HEK293 (cell line): Measurements from ENCODE around the gene ASRGL1.

ENCODE experiments used
- CTCF ChIA-PET: fragments of 350-600 bp; formaldehyde crosslinking; extraction: SDS; loops from one replicate; lab custom pipeline; 2021; ENCODE audit warnings: antibody characterized with exemption; lab: Yijun Ruan, JAX
- POLR2A ChIA-PET: fragments of 300-600 bp; formaldehyde crosslinking; extraction: SDS; loops from one replicate; lab custom pipeline; 2020; ENCODE audit warnings: antibody characterized with exemption, inconsistent platforms; lab: Yijun Ruan, JAX
- H3K27ac ChIP-seq: fragments of 200-500 bp; sonication (Bioruptor generic); 2 replicates; pipeline ENCODE4 v1.5.1; 2014; ENCODE audit warnings: low read depth, low read length, control low read depth, inconsistent platforms; ENCODE audit errors: extremely low read depth
- H3K36me3 ChIP-seq, 2 experiments: fragments of 200-500 bp in 1 of 2; sonication (Bioruptor generic) in 1 of 2; 1 replicate in 1 of 2; 2 replicates in 1 of 2; pipeline ENCODE4 v1.5.1; 2014 to 2017; ENCODE audit warnings: inconsistent platforms in 2 of 2, low read length in 2 of 2; ENCODE audit not compliant: control insufficient read depth in 2 of 2, insufficient read depth in 1 of 2
- H3K4me1 ChIP-seq: fragments of 200-500 bp; sonication (Bioruptor generic); 2 replicates; pipeline ENCODE4 v1.5.1; 2014; ENCODE audit warnings: mild to moderate bottlenecking, low read length, inconsistent platforms; ENCODE audit not compliant: control insufficient read depth, insufficient read depth
- H3K4me3 ChIP-seq: 2 replicates; pipeline ENCODE4 v1.5.1; 2011; ENCODE audit warnings: low read depth, mild to moderate bottlenecking, control low read depth, low read length, moderate library complexity
- H3K9me3 ChIP-seq: fragments of 200-500 bp; sonication (Bioruptor generic); 2 replicates; pipeline ENCODE4 v1.5.1; 2014; ENCODE audit warnings: low read depth, low read length, inconsistent platforms; ENCODE audit not compliant: control insufficient read depth, insufficient read depth
- AEBP2 ChIP-seq: fragments of 450-650 bp; formaldehyde crosslinking; IDR thresholded peaks from 2 replicates; pipeline ENCODE4 v1.5.1; 2016; ENCODE audit warnings: missing biosample characterization, missing genetic modification characterization, borderline replicate concordance
- MZF1 ChIP-seq: fragments of 450-650 bp; formaldehyde crosslinking; IDR thresholded peaks from 2 replicates; pipeline ENCODE4 v1.5.1; 2017; ENCODE audit warnings: missing biosample characterization, missing genetic modification characterization, borderline replicate concordance
- PRDM1 ChIP-seq: fragments of 450-650 bp; formaldehyde crosslinking; IDR thresholded peaks from 2 replicates; pipeline ENCODE4; 2016; ENCODE audit warnings: missing biosample characterization, missing genetic modification characterization
- TCF7L2 ChIP-seq: IDR thresholded peaks from 2 replicates; pipeline ENCODE4 v1.6.1; 2011; ENCODE audit warnings: low read depth, mild to moderate bottlenecking, inconsistent platforms, low read length, moderate library complexity, borderline replicate concordance
- TSHZ1 ChIP-seq: fragments of 450-650 bp; formaldehyde crosslinking; IDR thresholded peaks from 2 replicates; pipeline ENCODE4 v1.5.1; 2016; ENCODE audit warnings: missing biosample characterization, missing genetic modification characterization, borderline replicate concordance
- ZBTB17 ChIP-seq: fragments of 450-650 bp; formaldehyde crosslinking; IDR thresholded peaks from 2 replicates; pipeline ENCODE4 v1.5.1; 2016; ENCODE audit warnings: missing biosample characterization, missing genetic modification characterization
- ZBTB20 ChIP-seq: fragments of 450-650 bp; formaldehyde crosslinking; IDR thresholded peaks from 2 replicates; pipeline ENCODE4 v1.5.1; 2016; ENCODE audit warnings: missing biosample characterization, missing genetic modification characterization
- ZFHX2 ChIP-seq: fragments of 450-650 bp; formaldehyde crosslinking; conservative IDR thresholded peaks from 2 replicates; pipeline ENCODE4 v1.5.1; 2016; ENCODE audit warnings: missing biosample characterization, missing genetic modification characterization
- ZNF138 ChIP-seq: fragments of 450-650 bp; formaldehyde crosslinking; IDR thresholded peaks from 2 replicates; pipeline ENCODE4 v1.5.1; 2016; ENCODE audit warnings: missing biosample characterization, missing genetic modification characterization, borderline replicate concordance
- ZNF175 ChIP-seq: fragments of 450-650 bp; formaldehyde crosslinking; IDR thresholded peaks from 2 replicates; pipeline ENCODE4 v1.5.1; 2016; ENCODE audit warnings: missing biosample characterization, missing genetic modification characterization
- ZNF184 ChIP-seq: fragments of 450-650 bp; IDR thresholded peaks from 2 replicates; pipeline ENCODE4 v1.5.1; 2018; ENCODE audit warnings: missing biosample characterization, mild to moderate bottlenecking, missing genetic modification characterization
- ZNF214 ChIP-seq: fragments of 450-650 bp; formaldehyde crosslinking; IDR thresholded peaks from 2 replicates; pipeline ENCODE4 v1.5.1; 2017; ENCODE audit warnings: missing biosample characterization, mild to moderate bottlenecking, missing genetic modification characterization, borderline replicate concordance
- ZNF341 ChIP-seq: fragments of 450-650 bp; formaldehyde crosslinking; IDR thresholded peaks from 2 replicates; pipeline ENCODE4; 2016; ENCODE audit warnings: low read depth, missing biosample characterization, missing genetic modification characterization
- ZNF398 ChIP-seq: fragments of 450-650 bp; formaldehyde crosslinking; IDR thresholded peaks from 2 replicates; pipeline ENCODE4 v1.5.1; 2017; ENCODE audit warnings: missing biosample characterization, missing genetic modification characterization
- ZNF423 ChIP-seq: fragments of 450-650 bp; formaldehyde crosslinking; IDR thresholded peaks from 2 replicates; pipeline ENCODE4 v1.5.1; 2016; ENCODE audit warnings: missing biosample characterization, missing genetic modification characterization
- ZNF837 ChIP-seq: fragments of 450-650 bp; formaldehyde crosslinking; IDR thresholded peaks from 2 replicates; pipeline ENCODE4 v1.5.1; 2016; ENCODE audit warnings: missing biosample characterization, missing genetic modification characterization
- TF ChIP-seq, protein P1 (sequence below): fragments of 450-650 bp; formaldehyde crosslinking; optimal IDR thresholded peaks from 2 replicates; pipeline ENCODE3; 2016; ENCODE audit warnings: missing biosample characterization, mild to moderate bottlenecking, missing genetic modification characterization
- TF ChIP-seq, protein P2 (sequence below): fragments of 450-650 bp; formaldehyde crosslinking; IDR thresholded peaks from 2 replicates; pipeline ENCODE4 v1.5.1; 2016; ENCODE audit warnings: missing biosample characterization, missing genetic modification characterization
- TF ChIP-seq, protein P3 (sequence below): fragments of 450-650 bp; formaldehyde crosslinking; IDR thresholded peaks from 2 replicates; pipeline ENCODE4 v1.5.1; 2016; ENCODE audit warnings: missing biosample characterization, missing genetic modification characterization

ASRGL1 gene

GRCh38 chr11:62418136-62418535 lies 80.9 kb downstream of the ASRGL1 start (continued):
- TF ChIP-seq PRDM1 (tag by site-specific recombination) (no peak), ZBTB20 (no peak), TSHZ1 (tag by site-specific recombination) (no peak), ZNF184 (tag by site-specific recombination) (no peak)

DNA sequence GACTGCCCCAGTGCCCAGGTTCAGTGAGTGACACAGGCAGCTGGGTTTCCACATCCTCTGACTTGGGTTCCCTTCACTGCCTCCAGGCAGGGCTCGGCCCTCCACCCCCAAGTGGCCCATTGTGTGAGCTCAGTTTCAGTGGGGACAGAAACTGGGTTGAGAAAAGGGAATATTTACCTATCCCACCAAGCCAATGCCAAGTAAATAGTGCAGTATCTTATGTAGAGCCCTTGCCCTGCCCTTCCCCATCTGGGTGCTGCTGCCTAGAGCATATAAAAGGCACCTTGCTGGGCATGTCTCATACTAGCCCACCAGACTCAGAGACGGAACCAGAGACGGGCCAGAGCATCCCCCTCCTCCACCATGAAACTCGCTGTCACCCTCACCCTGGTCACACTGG lies 81.5 kb downstream of the ASRGL1 start, which contains the start of gene SCGB1A1:
SCGB1A1 (plus strand) TSS at position 301 of the 400 bp plus-strand sequence; CDS start at position 364, 63 bp downstream.
- H3K36me3 ChIP-seq, result no peaks in the 10 kb centered on the region
- H3K4me3 ChIP-seq, result no peak within 1 kb of the TSS
- TF ChIP-seq, protein P1, sequence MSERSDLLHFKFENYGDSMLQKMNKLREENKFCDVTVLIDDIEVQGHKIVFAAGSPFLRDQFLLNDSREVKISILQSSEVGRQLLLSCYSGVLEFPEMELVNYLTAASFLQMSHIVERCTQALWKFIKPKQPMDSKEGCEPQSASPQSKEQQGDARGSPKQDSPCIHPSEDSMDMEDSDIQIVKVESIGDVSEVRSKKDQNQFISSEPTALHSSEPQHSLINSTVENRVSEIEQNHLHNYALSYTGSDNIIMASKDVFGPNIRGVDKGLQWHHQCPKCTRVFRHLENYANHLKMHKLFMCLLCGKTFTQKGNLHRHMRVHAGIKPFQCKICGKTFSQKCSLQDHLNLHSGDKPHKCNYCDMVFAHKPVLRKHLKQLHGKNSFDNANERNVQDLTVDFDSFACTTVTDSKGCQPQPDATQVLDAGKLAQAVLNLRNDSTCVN, result no peak
- H3K4me1 ChIP-seq, result peaks cover 3% of the 10 kb centered on the region; the same call in 1 of the 2 replicates
- no peak within 1 kb of the TSS for H3K27ac ChIP-seq
- H3K9me3 ChIP-seq, result no peaks in the 10 kb centered on the region
- CTCF ChIA-PET, result interaction anchor here (0.6 to 1.3 kb wide), 2 partner anchors 142 to 155 kb away, joined by 3 read pairs; partner anchors contain the start of gene EEF1G
- POLR2A ChIA-PET, result no interaction called here

- ChIA-PET POLR2A (interaction anchor here (0.6 kb wide), 1 partner anchor 24 kb away, joined by 3 read pairs; no protein-coding TSS in a partner anchor), CTCF (interaction anchor here (0.7 to 1.3 kb wide), 3 partner anchors 25 to 141 kb away, joined by 3 read pairs; no protein-coding TSS in a partner anchor)
- TF ChIP-seq ZNF138 (tag by site-specific recombination) (no peak), ZNF423 (tag by site-specific recombination) (no peak), TCF7L2 (no peak), ZNF175 (tag by site-specific recombination) (no peak), ZNF837 (tag by site-specific recombination) (no peak), MZF1 (peak; percentile 73; the same call in 1 of the 2 replicates), ZNF341 (tag by site-specific recombination) (peak; percentile 50; the same call in 1 of the 2 replicates), ZBTB17 (tag by site-specific recombination) (0 out of 2 replicates have a peak, but pooled peaks have one; percentile 20), ZNF214 (no peak), ZNF398 (tag by site-specific recombination) (peak; percentile 78), AEBP2 (tag by site-specific recombination) (no peak), ZFHX2 (tag by site-specific recombination) (no peak)
- TF ChIP-seq, protein P2, sequence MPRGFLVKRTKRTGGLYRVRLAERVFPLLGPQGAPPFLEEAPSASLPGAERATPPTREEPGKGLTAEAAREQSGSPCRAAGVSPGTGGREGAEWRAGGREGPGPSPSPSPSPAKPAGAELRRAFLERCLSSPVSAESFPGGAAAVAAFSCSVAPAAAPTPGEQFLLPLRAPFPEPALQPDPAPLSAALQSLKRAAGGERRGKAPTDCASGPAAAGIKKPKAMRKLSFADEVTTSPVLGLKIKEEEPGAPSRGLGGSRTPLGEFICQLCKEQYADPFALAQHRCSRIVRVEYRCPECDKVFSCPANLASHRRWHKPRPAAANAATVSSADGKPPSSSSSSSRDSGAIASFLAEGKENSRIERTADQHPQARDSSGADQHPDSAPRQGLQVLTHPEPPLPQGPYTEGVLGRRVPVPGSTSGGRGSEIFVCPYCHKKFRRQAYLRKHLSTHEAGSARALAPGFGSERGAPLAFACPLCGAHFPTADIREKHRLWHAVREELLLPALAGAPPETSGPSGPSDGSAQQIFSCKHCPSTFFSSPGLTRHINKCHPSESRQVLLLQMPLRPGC, result no peak
- TF ChIP-seq, protein P3, sequence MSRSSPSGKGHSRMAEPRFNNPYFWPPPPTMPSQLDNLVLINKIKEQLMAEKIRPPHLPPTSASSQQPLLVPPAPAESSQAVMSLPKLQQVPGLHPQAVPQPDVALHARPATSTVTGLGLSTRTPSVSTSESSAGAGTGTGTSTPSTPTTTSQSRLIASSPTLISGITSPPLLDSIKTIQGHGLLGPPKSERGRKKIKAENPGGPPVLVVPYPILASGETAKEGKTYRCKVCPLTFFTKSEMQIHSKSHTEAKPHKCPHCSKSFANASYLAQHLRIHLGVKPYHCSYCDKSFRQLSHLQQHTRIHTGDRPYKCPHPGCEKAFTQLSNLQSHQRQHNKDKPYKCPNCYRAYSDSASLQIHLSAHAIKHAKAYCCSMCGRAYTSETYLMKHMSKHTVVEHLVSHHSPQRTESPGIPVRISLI, result no peak
These were observed 82.2 kb downstream of the ASRGL1 start for GRCh38 chr11:62419314-62419929.

More at GRCh38 chr11:62419314-62419929, 82.2 kb downstream of the ASRGL1 start:
- Histone ChIP-seq H3K36me3 (no peaks in the 10 kb centered on the region), H3K27ac (no peak overlapping the region), H3K9me3 (no peaks in the 10 kb centered on the region), H3K4me1 (peaks cover 3% of the 10 kb centered on the region; the same call in 1 of the 2 replicates), H3K4me3 (no peak overlapping the region)
